ENCODE measurements around the gene LSM14B. TPM values are rescaled to one million over a fixed set of nuclear protein-coding genes. Genes with fewer than 3 reads are reported as not detected.
A peak's percentile ranks its signal among the peaks of the same experiment; 100 is the strongest.
"Not testable (repeated sequence)": the region's sequence is repeated elsewhere in the genome, so short reads cannot be mapped to it uniquely, and the experiment has no call there.

Gene LSM14B
- polyA plus RNA-seq, 3 donors = 55.5 to 63.9 (median 57.6) TPM

DNA sequence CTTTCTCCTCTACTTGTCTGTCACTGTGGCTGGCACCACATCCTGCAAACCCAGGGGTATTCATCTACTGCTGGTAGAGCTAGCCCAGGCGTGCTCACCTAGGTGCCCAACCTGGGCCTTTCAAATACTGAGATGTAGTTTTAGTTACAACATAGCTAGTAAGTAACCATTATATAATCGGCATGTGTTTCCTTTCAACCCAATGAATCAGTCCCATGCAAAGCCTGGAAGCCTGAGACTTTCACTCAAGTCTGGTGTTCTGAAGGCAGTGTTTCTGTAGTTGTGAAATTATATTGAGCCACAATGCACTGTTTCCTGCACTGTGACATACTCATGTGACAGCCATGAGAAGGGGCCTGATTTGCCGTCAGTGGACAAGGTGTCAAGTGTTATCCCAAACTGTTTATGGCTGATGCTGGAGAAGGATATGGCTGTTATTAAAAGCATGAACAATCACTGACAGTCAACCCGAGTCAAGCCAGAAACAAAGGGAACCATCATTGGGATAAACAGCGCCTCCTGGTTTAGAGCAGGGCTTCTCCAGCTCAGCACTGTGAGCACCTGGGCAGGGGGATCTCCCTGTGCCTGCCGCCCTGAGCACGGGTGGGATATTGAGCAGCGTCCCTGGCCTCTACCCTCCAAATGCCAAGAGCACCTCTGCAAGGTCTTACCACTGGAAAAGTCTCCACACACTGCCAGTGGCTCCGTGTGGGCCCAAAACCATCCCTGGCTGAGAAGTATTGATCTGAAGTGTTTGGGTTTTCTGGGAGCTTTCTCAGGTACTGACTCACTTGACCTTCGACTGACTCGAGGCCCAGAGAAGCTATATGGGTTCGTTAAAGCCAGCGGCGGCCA lies 19.3 kb downstream of the LSM14B start:
- DNase-seq (ENCODE audit: extremely low read depth in 1 of 11, low read depth in 9 of 11, low spot score in 4 of 11) = no peak

DNA sequence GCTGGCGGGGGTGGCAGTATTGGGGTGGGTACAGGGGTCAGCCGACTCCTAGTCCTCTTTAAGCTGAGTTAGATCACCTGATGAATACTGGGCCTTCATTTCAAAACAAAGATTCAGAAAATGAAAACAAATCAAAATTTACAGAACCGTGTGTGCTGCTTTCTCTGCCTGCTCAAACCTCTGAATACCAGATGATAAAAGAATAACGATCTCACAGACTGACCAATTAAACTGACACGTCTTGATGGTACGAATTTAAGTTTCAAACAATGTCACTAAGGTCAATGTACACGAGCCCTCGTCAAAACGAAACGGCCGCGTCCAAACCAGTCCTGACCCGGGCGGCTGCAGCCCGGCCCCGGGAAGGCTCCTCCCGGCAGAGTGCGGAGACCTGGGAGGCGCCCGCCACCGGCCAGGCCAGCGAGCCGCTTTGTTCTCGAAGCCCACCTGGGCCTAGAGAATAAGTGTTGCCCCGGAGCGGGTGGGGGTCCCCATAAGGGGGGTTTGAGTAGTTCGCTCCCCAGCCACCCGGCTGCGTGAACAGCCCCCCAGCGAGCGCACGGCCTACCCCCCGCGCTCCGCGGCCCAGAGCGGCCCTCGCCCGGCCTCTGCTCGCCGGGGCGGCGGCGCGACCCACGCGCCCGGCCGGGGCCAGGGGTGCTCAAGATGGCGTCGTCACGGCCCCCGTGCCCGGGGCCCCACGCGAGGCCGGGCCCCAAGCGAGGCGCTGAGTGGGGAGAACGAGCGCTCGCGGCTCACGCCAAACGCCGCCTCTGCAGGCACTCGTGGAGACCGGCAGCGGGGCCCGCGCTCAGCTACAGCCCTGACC lies 20.2 kb downstream of the LSM14B start:
- no peak for DNase-seq (ENCODE audit: extremely low read depth in 1 of 11, low read depth in 9 of 11, low spot score in 4 of 11)

DNA sequence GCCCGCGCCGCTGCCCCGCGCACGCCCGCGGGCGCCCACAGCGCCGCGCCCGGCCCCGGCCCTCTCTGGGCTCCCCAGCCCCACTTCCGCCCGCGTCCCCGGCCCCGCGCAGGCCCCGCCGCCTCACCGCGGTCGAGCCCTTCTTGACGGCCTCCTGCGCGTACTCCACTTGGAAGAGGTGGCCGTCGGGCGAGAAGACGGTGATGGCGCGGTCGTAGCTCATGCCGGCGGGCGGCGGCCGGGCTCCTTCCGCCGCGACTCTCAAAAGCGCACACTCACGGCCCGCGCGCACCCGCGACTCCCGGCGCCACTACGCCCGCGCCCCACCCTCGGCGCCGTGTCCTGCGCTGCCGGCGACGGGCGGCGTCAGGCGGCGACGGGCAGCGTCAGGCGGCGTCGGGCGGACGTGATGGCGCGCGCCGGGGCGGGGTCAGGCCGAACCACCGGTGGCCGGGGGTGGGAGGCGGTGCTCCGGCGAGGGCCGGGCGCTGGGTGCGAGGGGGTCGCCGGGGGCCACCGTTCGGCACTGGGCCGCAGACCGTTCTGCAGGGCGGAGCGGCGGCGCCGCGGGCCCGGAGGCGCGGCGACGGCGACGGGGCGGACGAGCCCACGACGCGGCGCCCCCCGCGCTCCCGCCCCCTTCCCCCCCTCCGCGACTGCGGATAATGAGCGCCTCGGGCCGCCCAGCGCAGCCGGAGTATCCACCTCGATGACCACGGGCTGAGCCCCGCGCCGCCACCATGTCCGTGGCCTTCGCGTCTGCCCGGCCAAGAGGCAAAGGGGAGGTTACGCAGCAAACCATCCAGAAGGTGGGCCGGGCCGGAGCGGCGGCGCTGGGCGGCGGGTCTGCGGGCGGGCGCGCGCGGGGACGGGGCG lies 21.0 kb downstream of the LSM14B start, which contains the start of the genes PSMA7 and SS18L1:
TSS of gene PSMA7 (minus strand) at position 314 of the 876 bp plus-strand sequence. CDS start at position 223, 91 bp downstream.
TSS of gene SS18L1 (plus strand) at position 689 of the 876 bp plus-strand sequence. CDS start at position 741, 52 bp downstream.
- DNase-seq (ENCODE audit: extremely low read depth in 1 of 11, low read depth in 9 of 11, low spot score in 4 of 11) = peak in 8 of 11 donors; percentile 67 to 87 (median 82)

DNA sequence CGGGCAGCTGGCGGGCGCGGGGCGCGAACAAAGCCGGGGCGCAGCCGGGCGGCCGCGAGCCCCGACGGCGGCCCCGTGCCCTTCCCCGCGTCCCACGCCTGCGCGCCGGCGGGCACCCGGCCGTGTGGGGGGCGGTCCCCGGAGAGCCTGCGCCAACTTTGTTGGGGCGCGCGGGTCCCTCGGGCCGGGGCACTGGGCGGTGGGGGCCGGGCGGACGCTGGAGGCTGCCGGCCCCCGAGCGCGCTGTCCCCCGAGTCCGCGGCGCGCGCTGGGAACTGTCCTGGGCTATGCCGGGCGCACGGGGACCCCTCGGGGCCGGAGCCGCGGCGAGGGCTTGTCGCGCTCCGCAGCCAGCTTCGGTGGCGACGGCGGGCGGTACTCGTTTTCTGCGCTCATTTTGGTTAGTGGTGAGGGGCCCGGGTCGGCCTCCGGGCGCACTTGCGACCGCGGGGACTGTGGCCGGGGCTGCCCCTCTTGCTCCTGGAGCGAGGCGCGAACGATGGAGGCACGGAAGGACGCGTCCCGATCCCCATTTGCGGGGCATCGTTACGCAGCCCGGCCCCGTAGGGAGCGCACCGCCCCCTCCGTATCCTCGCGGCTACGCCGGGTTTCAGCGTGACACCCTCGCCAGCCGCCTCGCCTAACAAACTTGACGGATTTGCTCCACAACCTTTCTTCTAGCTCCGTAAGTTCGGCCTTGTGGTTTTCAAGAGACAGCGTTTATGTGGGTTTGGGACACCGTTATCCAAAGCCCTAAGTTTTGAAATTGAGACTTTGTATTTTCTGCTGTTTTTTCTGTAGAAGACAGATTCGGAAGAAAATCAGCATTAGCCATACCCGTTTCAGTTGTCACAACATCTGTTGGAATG lies 21.9 kb downstream of the LSM14B start:
- DNase-seq (ENCODE audit: extremely low read depth in 1 of 11, low read depth in 9 of 11, low spot score in 4 of 11) = no peak

DNA sequence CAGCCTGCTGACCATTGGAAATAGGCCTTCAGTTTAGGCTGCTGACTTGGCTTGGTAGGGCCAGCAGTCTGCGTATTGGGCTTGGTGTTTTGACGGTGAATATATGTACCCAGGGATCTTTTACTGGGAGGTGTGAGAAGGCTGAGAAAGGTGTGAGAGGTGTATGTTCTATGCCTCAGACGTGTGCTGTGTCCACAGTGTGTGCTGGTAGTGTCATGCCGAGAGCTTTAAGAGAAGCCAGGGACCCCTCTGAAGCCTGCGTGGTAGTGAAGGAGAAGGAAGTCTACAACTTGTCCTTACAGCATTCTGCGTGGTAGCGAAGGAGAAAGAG lies 23.4 kb downstream of the LSM14B start:
- no peak for DNase-seq (ENCODE audit: extremely low read depth in 1 of 11, low read depth in 9 of 11, low spot score in 4 of 11)

DNA sequence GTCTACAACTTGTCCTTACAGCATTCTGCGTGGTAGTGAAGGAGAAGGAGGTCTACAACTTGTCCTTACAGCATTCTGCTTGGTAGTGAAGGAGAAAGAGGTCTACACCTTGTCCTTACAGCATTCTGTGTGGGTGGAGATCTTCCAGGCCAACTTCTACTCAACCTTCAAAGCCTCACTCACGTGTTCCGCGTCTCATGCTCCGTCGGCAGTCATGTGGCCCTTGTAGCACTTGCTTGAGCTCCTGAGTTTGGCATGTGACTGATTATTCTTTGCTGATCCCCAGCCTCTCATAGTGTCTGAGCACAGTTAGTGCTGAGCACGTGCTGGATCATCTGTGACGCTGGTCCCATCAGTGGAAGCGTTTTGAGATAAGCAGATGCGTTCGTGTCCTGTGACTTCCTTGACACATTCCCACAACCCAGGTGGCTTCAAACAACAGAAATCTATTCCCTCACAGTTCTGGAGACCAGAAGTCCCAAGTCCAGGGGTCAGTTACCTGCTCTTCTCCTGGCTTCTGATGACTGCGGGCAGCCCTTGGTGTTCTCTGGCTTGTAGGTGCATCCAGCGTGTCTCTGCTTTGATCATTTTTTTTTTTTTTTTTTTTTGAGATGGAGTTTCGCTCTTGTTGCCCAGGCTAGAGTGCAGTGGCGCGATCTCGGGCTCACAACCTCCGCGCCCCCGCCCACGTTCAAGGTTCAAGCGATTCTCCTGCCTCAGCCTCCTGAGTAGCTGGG lies 23.9 kb downstream of the LSM14B start:
- no peak for DNase-seq (ENCODE audit: extremely low read depth in 1 of 11, low read depth in 9 of 11, low spot score in 4 of 11)

DNA sequence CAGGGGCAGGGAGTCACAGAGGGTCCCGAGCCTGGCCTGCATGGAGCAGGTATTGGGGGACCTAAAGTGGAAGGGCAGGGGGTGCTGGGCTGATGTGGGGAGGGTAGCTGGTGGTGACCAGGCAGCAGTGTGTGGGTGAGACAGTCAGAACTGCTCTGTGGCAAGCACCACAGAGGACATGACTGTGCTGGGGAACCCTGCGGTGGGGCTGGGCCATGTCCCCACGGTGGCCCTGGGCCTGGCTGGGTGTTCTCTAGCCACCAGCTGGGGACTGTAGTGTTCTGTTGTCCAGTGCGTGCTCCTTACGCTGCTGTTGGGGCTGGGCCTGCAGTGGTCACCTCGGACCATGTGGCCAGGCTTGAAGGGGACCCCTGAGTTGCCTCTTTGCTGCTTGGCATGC lies 24.9 kb downstream of the LSM14B start:
- no peak for DNase-seq (ENCODE audit: extremely low read depth in 1 of 11, low read depth in 9 of 11, low spot score in 4 of 11)

DNA sequence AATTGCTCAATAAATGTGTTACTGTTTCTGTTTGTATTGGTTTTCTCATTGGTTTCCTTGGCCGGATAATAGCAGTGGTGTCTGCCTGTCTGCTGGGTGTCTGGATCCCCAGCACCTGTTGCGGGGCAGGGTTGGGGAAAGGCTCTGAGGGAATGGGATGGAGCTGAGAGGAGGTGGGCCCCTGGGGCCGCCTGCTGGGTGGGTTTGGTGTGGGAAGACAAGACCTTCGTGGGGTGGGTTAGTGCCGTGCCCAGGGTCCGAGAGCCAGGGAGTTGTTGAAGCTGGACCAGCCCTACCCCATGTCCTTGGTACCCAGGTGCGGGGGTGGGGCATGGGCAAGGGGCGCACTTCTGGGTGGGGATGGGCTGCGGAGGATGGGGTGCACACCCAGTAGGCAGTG lies 25.3 kb downstream of the LSM14B start:
- DNase-seq (ENCODE audit: extremely low read depth in 1 of 11, low read depth in 9 of 11, low spot score in 4 of 11) = no peak

DNA sequence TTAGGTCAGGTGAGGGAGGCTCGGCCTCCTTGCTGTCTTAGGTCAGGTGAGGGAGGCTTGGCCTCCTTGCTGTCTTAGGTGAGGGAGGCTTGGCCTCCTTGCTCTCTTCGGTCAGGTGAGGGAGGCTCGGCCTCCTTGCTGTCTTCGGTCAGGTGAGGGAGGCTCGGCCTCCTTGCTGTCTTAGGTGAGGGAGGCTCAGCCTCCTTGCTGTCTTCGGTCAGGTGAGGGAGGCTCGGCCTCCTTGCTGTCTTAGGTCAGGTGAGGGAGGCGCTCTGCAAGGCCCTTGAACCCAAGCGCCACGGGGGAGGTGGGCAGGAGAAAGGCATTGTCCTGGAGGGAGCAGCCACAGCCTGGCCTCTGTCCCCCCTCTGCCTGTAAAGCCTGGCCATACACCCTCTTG lies 26.1 kb downstream of the LSM14B start:
- not testable (repeated sequence) for DNase-seq (ENCODE audit: extremely low read depth in 1 of 11, low read depth in 9 of 11, low spot score in 4 of 11)

DNA sequence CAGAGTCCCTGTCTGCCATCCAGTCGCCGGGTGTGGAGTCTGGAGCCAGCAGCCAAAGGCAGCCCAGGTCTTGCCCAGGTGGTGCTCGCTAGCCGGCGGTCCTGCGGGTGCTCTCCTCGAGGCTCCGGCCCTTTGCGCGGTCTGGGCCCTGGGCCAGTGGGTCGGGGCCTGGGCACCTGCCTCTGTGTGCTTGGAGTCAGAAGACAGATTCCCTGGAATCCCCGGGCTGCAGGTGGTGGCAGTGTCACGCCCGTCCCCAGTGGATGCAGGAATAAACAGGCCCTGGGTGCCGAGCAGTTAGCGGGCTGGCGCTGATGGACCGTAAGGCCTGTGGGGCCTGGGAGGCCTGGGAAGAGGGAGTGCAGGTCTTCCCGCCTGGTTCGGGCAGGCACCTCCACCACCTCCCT lies 26.6 kb downstream of the LSM14B start:
- DNase-seq (ENCODE audit: extremely low read depth in 1 of 11, low read depth in 9 of 11, low spot score in 4 of 11) = no peak

DNA sequence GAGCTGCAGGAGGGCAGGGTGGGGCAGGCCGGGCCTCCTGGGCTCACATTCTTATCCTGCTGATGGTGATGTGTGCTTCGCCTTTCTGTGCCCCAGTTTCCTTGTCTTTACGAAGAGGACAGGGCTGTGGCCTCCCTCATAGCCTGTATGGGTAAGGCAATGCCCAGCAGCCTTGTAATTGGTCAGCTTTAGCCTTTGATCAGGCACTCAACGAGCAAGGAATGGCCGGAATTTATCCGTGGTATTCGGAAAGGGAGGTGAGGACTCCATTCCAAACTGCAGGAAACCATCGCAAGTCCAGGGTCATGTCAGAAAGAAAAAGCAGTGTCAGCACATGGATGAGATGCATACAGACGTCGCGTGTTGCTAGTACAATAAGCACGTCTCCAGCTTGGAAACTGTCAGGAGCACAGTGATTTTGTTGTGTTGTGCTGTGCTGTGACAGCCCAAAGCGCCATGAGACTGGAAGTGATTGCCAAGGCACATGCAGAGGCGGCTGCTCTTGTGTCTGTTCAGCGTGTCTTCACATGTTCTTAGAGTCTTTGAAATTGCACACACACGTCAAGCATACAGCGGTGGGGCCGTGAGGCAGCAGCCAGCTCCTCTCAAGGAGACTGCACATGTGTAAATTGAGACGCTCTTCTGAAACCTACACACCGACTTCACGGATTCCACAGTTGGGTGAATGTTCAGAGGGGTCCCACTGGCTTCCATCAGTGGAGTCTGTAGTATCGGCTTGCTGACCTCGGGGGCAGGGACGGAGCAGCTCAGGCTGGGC lies 27.4 kb downstream of the LSM14B start:
- no peak for DNase-seq (ENCODE audit: extremely low read depth in 1 of 11, low read depth in 9 of 11, low spot score in 4 of 11)

DNA sequence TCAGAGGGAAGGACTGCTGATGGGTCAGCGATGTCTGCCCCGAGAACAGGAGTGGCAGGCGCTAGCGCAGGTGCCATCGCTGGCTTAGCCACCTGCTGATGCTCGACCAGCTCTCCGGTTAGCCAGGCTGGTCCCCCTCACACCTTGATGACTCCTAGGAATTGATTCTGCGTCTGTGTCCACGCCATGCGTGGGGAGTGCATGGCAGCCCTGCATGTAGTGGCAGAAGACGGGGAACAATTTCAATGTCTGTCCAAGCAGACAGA lies 28.0 kb downstream of the LSM14B start:
- no peak for DNase-seq (ENCODE audit: extremely low read depth in 1 of 11, low read depth in 9 of 11, low spot score in 4 of 11)

DNA sequence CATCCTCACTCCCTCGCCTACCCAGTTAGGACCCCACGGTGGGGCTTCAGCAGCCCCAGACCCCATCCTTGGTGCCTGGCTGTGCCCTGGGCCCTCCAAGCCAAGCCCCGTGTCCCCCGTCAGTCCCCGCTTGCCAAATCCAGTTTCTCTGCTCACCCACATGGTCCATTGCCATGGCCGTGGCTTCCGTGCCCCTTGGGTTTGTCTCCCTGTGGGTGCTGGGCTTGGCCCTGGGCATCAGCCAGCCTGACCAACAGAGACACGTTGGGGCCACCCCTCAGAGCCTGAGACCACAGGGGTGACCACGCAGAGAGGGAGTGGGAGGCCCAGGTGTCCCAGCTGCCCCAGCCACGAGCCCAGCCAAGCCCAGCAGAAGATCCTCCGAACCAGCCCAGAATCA lies 28.9 kb downstream of the LSM14B start:
- DNase-seq (ENCODE audit: extremely low read depth in 1 of 11, low read depth in 9 of 11, low spot score in 4 of 11) = no peak

DNA sequence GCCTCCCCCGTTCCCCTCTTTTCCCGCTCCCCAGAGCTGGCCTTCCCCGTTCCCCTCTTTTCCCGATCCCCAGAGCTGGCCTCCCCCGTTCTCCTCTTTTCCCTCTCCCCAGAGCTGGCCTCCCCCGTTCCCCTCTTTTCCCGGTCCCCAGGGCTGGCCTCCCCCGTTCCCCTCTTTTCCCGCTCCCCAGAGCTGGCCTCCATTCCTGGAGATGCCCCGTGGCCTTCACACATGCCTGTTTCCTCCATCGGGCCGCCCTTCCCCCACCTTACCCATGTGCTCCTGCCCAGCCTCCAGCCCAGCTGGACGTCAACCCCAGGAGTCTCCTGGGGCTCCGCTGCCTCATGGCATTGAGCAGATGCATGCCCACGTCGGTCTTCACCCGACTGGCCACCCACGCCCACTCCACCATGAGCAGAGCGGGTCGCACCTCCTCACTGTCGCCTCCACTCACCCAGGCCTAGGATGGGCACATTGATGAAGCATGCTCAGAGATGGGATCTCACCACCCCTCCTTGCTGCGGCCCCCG lies 29.6 kb downstream of the LSM14B start:
- DNase-seq (ENCODE audit: extremely low read depth in 1 of 11, low read depth in 9 of 11, low spot score in 4 of 11) = no peak

DNA sequence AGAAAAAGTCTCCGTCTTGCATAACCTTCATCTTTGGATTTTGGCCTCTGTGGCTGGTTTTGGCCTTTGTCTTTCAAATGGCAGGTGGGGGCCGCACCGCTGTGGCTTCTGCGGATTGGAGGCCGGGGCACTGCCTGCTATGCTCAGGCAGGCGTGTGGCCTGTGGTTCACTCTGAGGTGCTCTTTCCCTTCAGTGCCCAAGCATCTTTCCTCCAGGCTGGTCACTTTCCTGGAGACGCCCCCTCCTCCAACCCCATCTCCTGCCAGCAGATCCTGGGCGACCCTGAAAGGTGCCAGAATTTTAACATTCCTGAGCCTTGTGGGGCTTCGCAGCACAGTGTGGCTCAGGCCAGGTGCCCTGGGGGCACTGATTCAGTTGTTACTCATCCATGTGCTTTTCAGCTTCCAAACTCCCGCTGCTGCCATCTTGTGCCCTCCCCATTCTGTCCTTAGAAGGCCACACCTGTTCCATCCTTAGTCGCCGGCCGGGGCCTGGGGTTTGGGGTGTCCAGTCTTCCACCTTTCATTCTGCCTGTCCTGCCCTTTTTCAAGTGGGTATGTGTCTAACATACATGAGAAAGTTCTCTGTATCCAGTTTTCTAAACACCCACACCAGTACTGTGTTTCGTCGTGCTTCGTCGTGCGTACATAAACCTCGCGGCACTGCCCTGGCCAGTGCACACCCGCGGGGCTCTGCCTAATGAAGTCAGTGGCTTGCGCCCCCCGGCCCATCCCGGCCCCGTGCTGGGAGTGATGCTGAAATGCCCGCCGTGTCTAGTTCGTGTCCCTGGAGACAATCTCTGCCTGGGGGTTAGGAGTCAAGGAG lies 33.4 kb downstream of the LSM14B start:
- DNase-seq (ENCODE audit: extremely low read depth in 1 of 11, low read depth in 9 of 11, low spot score in 4 of 11) = no peak

DNA sequence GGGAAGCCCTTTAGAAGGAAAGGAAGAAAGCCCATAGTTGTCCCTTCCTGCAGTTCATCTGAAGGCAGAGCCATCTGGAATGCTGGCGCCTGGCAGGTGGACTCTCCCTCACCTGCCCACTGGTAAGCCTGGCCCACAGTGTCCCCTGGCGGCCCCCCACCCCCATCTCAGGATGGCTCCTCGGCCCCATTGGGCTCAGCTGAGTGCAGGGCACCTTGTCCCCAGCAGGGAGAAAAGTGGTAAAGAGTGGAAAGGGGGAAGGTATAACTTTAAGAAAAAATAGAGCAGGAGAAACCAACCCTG lies 33.9 kb downstream of the LSM14B start:
- no peak for DNase-seq (ENCODE audit: extremely low read depth in 1 of 11, low read depth in 9 of 11, low spot score in 4 of 11)

All from renal cortex interstitium (tissue), 11 donors.